Kasumi-1 (cell line): Measurements from ENCODE around the gene PANK4.

Experiments
- DNase-seq, 2 experiments: peaks; one replicate each; lab custom pipeline; 2025; lab: John Stamatoyannopoulos, UW

Gene PANK4

GRCh38 chr1:2512862-2513421, 13.5 kb downstream of the PANK4 start:
- DNase-seq = no peak

- no peak for DNase-seq
These were observed 15.8 kb downstream of the PANK4 start for GRCh38 chr1:2510366-2511155.

- no peak for DNase-seq
These were observed 16.8 kb downstream of the PANK4 start for GRCh38 chr1:2509589-2509988.

- DNase-seq = no peak
These were observed 17.6 kb downstream of the PANK4 start for GRCh38 chr1:2508751-2509150.

- no peak for DNase-seq
These were observed 18.2 kb downstream of the PANK4 start for GRCh38 chr1:2508180-2508579.

- DNase-seq = no peak
These were observed 18.6 kb downstream of the PANK4 start for GRCh38 chr1:2507744-2508155.

- DNase-seq = no peak
These were observed 19.4 kb downstream of the PANK4 start for GRCh38 chr1:2506901-2507565.

GRCh38 chr1:2506007-2506860, 20.2 kb downstream of the PANK4 start:
- DNase-seq = no peak

GRCh38 chr1:2505461-2505994, 20.9 kb downstream of the PANK4 start:
- no peak for DNase-seq

GRCh38 chr1:2504949-2505272, 21.5 kb downstream of the PANK4 start:
- no peak for DNase-seq

GRCh38 chr1:2504225-2504948, 22.0 kb downstream of the PANK4 start:
- no peak for DNase-seq

- no peak for DNase-seq
These were observed 22.7 kb downstream of the PANK4 start for GRCh38 chr1:2503554-2504224.

GRCh38 chr1:2502661-2503553, 23.5 kb downstream of the PANK4 start:
- no peak for DNase-seq

- no peak for DNase-seq
These were observed 24.2 kb downstream of the PANK4 start for GRCh38 chr1:2502210-2502609.

- DNase-seq = no peak
These were observed 24.6 kb downstream of the PANK4 start for GRCh38 chr1:2501820-2502119.

- DNase-seq = no peak
These were observed 25.2 kb downstream of the PANK4 start for GRCh38 chr1:2501041-2501819.

- DNase-seq = no peak
These were observed 26.3 kb downstream of the PANK4 start for GRCh38 chr1:2499986-2500596.

GRCh38 chr1:2499260-2499659, 27.1 kb downstream of the PANK4 start:
- DNase-seq = no peak

GRCh38 chr1:2498648-2499047, 27.7 kb downstream of the PANK4 start:
- no peak for DNase-seq
